NCI-H187 (cell line): ENCODE results near the gene SULT1C4.

Source experiments
- DNase-seq, 2 experiments: peaks; one replicate each; lab custom pipeline; 2025; lab: John Stamatoyannopoulos, UW

The SULT1C4 gene

GRCh38 chr2:108370080-108370479 is 7.7 kb upstream of the SULT1C4 start:
- no peak for DNase-seq

GRCh38 chr2:108376774-108377173 is 980 bp upstream of the SULT1C4 start:
- DNase-seq = no peak

- no peak for DNase-seq
Observed at GRCh38 chr2:108377401-108377800, 353 bp upstream of the SULT1C4 start.

DNA sequence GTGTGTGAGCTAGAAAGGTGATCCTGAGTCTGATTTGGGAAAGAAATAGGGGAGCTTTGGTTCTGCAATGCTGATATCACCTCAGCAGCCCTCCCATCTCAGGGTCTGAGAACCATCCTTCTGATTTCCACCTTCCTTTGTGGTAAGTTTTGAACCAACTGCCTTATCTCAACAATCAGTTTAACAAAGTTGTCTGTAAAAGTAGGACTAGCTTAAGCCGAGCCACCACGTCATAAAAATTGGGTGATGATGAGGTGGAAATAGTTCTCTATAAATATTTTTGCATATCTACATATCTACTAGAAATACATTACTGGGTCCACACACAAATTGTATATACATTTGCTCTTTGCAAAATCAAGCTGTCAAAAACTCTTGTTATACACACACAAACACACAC is 1.1 kb downstream of the SULT1C4 start:
- DNase-seq = no peak

DNA sequence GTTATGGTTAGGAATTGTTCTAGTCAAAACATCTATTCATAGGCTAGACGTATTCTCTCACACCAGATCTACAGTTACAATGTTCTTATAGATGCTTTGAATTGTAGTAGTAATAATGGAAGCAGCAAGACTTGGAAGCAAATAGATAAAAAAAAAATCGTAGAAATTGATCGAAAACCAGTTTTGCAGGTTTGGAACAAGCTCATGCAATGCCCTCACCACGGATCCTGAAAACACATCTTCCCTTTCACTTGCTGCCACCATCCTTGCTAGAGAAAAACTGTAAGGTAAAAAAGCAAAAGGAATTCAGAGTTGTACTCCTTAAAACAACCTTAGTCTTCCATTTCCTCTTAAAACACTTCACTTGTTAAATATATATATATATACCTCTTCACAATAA is 4.4 kb downstream of the SULT1C4 start:
- DNase-seq = no peak

- DNase-seq = no peak
Observed at GRCh38 chr2:108383146-108383830, 5.5 kb downstream of the SULT1C4 start.

DNA sequence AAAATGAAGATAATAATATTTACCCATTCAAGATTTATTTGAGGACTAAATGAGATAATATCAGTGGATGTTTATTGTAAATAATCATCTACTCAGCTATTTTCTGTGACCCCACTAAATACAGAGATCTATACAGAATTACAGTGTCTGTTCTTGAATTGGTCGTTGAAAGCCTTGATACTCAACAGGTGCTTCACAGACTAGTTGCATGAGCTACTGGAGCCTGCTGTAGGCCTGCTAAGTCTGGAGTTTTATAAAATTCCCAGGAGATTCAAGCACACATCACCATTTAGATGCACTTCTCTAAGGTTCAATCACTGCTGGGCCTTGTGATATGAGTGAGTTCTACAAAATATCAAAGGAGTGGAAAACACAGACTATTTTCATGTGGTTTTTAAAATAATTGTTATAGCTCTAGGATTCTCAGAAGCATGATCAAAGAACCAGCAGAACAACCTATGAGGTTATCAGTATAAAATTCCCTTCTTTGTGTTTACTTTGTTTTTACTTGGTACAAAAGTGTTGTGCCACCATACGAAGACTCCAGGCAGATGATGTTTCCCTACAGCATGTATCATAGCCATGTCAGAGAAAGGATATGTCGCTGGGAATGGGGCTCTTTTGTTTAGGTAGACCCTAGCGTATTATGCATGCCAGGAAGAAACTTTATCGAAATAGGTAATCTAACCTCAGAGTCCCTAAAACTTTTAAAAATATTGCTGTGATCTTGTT is 7.1 kb downstream of the SULT1C4 start:
- DNase-seq = no peak

- DNase-seq = no peak
Observed at GRCh38 chr2:108385411-108386071, 7.8 kb downstream of the SULT1C4 start.

DNA sequence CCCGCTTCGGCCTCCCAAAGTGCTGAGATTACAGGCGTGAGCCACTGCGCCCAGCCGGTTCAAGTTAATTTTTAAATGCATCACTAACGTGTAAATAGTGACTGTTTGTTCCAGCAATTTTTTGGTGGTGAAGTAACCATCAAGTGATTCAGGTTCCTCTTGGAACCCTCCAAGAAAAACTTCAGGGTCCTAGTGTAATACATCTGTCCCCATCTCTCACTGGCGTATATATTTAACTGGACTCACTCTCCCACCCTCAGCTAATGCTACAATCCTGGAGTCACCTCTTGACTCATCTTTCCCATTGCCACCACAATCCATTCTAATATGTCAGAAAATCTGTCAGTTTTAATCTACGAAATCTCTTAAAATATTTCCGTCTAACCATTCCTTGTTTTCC is 10.3 kb downstream of the SULT1C4 start:
- no peak for DNase-seq

DNA sequence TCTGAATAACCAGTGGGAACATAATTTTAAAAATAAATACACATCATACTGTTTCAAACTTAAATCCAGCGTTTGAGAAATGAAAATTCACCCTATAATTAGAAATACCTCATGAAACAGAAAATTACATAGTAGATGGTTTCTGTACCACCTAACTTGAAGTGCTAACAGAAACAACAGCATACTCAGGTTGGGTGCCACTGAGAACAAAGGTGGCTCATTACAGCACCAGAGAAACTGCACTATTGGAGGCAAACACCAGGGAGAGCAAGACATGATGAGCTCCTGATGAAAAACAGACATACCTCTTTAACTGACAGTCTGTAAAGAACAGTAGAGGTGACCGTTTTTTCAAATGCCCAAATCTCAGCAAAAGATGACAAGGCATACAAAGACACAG is 12.6 kb downstream of the SULT1C4 start:
- no peak for DNase-seq

DNA sequence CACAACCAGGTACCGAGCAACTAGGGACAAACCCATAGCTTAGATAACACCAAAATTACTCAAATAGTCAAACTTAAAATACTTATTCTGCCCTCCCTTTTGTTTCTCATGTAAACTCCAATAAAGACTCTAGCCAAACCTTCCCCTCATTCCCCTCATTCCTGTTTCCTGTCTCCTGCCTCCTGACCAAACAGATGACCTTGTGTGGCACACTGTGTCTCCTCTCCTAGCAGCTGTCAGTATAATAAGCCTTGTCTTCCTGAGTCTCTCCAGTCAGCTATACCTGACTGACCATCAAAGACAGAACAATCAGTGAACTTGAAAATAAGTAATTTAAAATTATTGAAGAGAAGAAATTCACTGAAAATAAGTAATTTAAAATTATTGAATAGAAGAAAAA is 14.3 kb downstream of the SULT1C4 start:
- DNase-seq = no peak

GRCh38 chr2:108393197-108393596 is 15.4 kb downstream of the SULT1C4 start:
- no peak for DNase-seq

- DNase-seq = no peak
Observed at GRCh38 chr2:108395155-108395554, 17.4 kb downstream of the SULT1C4 start.

- no peak for DNase-seq
Observed at GRCh38 chr2:108396845-108397244, 19.1 kb downstream of the SULT1C4 start.

- DNase-seq = no peak
Observed at GRCh38 chr2:108399479-108399878, 21.7 kb downstream of the SULT1C4 start.

GRCh38 chr2:108401800-108402199 is 24.0 kb downstream of the SULT1C4 start:
- DNase-seq = no peak

DNA sequence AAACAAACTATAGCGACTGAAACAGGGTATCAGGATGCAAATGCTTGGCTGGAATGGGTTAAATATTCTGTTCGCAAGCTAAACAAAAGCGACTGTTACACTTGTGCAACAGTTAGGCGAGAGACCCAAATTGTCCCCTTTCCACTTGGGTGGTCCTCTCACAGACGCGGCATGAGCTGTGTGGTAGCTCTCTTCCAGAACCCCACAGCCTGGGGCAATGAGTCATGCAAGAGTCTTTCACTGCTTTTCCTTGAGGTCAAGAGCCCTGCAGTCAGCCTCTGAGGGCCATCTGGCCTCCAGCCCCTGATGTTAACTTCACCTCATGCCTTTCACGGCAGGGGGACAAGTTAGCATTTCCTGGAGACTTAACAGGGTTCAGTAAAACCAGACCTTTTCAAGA is 25.7 kb downstream of the SULT1C4 start:
- no peak for DNase-seq

DNA sequence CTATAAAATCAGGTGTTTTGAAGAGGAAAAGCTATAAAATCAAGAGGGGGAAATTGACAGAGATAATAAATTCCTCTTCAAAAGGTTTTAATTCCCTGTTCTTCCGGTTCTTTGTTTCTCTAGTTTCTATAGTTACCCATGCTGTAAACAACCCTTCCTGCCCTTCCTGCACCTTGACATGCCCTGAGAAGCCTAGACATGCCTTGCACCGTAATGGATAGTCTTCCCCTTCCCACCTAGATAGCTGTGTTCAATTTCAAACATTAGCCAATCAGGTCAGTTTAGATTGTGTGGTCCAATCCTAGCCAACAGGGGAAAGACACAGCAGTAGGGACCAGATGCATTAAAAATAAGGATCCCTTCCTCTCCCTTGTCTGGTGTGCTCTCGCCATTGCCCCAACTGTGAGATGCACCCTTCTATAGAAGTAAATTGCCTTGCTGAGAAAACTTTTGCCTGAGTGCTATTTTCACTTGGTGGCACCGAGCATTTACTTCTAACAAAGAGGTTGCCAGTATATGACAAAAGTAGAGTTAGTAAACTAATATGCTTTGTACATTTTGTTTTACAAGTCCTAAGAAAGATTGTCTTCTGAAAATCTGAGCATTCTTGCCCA is 27.1 kb downstream of the SULT1C4 start:
- no peak for DNase-seq

DNA sequence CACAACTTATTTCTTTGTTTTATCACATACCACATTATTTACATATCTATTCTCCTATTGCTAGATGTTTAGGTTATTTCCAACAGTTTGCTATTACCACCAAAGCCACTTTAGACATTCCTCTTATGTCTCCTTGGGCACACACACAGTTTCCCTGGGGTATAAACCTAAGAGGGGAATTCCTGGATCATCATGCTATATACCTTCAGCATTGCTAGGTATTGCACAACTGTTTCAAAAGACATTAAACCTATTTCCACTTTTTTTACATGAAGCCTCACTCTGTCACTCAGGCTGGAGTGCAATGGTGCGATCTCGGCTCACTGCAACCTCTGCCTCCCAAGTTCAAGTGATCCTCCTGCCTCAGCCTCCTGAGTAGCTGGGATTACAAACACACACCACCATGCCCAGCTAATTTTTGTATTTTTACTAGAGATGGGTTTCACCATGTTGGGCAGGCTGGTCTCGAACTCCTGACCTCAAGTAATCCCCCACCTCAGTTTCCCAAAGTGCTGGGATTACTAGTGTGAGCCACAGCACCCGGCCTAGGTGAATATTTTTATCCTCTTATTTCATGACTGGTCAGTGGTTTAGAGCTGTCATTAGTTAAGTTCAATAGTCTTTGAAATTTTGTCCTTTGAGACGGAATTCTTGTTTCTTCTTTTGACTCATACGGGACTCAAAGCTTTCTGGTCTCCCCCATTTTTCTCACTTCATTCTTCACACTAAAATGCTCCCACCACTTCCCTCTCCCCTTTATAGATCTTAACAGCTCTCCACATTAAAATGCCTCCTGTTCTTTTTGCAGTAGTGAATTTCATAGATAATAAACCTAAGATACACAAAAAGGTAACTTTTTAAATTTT is 30.3 kb downstream of the SULT1C4 start:
- no peak for DNase-seq

- DNase-seq = no peak
Observed at GRCh38 chr2:108409768-108410167, 32.0 kb downstream of the SULT1C4 start.

GRCh38 chr2:108412995-108413710 is 35.4 kb downstream of the SULT1C4 start:
- no peak for DNase-seq
